Neural progenitor cell (in vitro differentiated cells): ENCODE measurements around the gene C22orf15.

Experiments
- CTCF ChIP-seq: fragments of 200-600 bp; sonication (generic); IDR thresholded peaks from 2 replicates; pipeline ENCODE4 v1.5.1; 2017; ENCODE audit warnings: antibody characterized with exemption, mild to moderate bottlenecking
- EZH2 ChIP-seq: fragments of 200-600 bp; sonication (generic); IDR thresholded peaks from 2 replicates; pipeline ENCODE4 v1.6.1; 2017; ENCODE audit warnings: antibody characterized with exemption, mild to moderate bottlenecking, moderate library complexity
- EZH2phosphoT487 ChIP-seq: fragments of 200-600 bp; sonication (generic); IDR thresholded peaks from 2 replicates; pipeline ENCODE4 v1.6.1; 2017; ENCODE audit warnings: antibody characterized with exemption

DNA sequence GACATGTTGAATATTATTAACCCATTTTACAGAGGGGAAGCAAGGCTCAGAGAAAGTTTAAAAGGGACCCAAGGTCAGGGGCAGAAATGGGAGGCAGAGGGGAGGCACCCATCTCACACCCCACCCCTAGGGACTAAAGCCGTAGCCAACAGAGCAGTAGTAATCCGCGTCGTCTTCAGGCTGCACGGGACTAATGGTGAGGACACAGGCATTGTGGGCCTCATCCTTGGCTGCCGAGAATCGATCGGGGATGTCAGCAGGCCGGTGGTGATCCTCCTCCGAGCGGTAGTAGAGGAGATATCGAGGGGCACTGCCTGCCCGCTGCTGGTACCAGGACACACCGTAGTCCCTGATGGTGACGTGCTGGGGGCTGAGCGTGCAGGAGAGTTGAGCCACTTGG, 10.0 kb upstream of the C22orf15 start:
- TF ChIP-seq CTCF: no peak
- no peak for TF ChIP-seq EZH2phosphoT487
- TF ChIP-seq EZH2: no peak
